GM04503 (cell line): ENCODE measurements around the gene CTCF.

ENCODE experiments used
- DNase-seq: peaks from one replicate; pipeline ENCODE4 v3.0.0-alpha.2; 2012; ENCODE audit warnings: low read depth

CTCF gene

DNA sequence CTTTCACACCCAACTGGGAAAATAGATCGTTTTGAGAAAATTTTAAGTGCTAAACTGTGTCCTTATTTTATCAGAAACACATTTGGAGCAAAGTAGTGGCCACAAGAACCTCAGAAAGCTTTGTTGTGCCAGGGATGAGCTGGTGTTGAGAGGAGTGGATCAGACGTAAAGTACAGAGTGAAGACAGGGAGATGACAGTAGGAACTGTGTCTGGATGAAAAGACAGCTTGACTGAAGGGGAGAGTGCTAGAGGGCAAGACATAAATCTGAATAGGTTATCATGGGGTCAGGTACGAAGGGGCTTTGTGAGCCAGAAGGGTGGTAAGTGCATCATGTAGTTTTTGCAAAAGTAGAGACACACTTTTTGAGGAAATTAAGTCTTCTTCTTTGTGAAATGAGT is 43.3 kb downstream of the CTCF start:
- DNase-seq, result no peak

DNA sequence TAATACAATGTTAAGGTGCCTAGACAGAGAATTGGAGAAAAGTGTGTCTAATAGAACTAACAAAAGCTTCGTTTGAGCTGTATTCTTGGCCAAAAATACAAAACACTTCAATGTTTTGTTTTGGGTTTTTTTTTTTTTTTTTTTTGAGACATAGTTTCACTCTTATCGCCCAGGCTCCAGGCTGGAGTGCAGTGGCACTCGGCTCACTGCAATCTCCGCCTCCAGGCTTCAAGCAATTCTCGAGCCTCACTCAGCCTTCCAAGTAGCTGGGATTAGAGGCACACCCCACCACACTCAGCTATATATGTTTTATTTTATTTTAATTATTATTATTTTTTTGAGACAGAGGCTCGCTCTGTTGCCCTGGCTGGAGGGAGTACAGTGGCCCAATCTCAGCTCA is 44.3 kb downstream of the CTCF start:
- DNase-seq, result no peak

DNA sequence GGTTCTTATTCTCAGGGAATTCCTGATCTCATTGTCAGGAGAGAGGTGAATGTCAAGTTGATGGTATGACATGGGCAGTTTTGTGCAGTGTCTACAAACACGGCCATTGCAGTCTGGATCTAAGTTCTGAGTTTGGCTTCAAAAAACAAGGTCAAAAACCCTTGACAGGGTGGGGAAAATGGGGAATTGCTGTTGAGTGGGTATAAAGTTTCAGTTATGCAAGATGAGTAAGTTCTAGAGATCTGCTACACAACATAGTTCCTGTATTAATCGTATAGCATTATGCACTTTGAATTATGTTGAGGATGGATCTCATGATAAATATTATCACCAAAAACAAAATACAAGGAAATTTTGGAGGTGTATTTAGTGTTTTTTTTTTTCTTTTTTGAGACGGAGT is 46.0 kb downstream of the CTCF start:
- DNase-seq, result no peak

DNA sequence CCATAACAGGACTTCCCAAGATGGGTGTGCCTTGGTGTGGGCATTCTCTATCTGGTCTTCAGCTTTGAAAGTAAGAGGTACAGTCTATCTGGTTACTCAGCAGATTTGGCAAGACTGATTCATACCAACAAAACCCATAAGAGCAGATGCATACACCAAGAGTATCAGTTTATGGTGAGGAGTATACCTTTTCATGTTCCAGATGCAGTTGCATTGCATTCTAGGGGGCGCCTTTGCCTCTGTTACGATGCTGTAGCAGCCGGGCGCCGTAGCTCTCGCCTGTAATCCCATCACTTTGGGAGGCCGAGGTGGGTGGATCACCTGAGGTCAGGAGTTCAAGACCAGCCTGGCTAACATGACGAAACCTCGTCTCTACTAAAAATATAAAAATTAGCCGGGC is 51.5 kb downstream of the CTCF start:
- no peak for DNase-seq

DNA sequence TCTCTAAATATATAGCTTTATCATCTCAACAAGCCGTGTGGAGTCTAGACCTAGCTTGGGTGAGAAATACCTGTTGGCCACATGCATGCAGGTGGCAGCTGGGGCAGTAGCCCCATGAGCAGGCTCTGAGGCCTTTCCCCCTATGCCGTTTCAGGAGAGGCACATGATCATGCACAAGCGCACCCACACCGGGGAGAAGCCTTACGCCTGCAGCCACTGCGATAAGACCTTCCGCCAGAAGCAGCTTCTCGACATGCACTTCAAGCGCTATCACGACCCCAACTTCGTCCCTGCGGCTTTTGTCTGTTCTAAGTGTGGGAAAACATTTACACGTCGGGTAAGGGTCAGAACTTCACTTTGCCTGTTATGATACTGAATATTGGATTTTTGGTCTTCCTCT is 65.9 kb downstream of the CTCF start:
- no peak for DNase-seq

DNA sequence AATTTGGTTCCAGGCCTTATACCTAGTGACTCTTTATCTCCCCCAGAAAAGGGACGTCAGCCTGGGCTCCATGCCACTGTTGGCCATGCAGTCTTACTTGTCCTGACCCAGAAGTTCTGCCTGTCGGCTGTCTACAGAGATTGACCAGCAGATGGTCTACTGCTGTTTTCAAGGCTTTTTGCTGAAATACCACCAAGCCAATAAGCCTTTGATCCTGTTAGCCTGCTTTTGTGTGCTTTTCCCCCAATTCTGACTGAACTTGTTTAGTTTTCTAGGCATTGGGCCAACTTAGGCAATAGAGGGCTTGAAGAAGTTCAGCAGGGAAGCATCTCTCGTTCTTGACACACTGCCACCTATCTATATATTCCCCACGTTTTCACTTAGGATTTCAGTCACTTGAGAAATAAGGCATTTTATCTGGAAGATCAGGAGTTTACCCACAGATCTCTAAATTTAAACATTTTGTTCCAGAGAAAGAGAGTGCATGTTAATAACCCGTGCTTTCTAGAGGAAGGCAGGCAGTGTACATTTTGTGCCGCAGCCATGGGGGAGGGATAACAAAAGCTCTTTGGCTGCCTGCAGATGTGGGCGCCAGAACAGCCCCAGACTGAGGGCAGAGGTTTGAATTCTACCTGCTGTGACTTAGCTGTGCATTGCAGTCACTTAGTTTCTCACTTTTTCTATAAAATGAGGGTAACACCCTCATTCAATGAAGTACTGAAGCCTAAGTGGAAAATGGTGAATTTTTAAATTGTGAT is 70.3 kb downstream of the CTCF start:
- no peak for DNase-seq

DNA sequence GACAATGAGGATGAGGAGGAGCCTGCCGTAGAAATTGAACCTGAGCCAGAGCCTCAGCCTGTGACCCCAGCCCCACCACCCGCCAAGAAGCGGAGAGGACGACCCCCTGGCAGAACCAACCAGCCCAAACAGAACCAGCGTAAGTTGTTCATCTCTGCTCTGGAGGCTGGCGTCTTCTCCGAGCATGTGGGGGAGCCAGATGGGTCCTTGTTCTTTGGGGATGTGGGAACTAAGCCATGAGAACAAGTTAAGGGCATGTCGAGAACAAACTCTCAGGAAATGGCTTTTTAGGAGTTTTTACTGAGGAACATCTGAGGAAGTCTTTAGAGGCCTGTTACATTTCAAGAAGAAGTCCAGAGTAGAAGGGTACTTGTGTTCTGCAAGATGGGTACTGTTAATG is 74.4 kb downstream of the CTCF start:
- DNase-seq, result no peak

DNA sequence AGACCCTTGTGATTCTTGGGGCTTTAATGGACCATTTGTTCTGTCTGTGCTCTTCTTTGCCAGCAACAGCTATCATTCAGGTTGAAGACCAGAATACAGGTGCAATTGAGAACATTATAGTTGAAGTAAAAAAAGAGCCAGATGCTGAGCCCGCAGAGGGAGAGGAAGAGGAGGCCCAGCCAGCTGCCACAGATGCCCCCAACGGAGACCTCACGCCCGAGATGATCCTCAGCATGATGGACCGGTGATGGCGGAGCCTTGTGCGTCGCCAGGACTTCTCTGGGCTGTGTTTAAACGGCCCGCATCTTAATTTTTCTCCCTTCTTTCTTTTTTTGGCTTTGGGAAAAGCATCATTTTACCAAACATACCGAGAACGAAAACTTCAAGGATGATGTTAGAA is 75.3 kb downstream of the CTCF start:
- DNase-seq, result no peak

DNA sequence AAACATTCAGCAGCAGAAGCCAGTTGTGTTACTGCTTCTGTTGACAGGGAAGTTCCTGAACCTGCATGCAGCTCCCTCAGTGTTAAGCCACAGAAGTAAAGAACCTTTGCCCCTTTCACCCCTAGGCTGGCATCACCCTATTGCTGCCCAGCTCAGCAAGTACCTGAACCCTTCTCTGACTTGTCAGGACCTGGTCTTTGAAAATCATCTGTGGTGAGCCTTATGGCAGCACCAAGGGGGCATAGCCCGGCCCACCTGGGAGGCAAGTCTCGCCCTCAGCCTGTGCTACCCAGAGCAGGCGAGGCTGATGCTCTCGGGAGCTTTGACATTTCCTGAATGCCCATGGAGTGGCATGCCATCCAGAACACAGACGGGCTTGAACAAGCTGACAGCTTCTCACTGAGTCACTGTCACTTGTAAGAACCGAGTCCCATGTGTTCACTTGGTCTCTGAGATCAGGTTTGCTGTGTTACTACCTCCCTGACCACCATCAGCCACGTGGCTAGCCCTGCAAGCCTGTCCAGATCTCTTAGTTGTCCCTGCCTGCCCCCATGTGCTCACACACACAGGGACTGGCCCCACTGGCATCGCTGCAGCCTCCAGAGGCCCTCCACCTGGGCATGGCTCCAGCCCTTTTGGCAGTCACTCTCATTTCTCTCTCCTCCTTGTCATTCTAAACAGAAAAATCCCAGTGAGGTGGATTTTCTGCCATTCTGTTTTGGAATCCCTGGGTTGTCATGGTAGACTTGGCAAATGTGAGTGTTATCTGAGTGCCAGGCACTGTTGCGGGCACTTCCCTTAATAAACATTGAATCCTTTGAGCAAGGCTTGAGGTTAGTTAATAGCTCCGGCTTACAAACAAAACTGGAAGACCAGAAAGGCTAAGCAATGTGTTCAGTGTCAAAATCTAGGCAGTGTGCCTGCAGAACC is 79.7 kb downstream of the CTCF start:
- DNase-seq, result no peak

DNA sequence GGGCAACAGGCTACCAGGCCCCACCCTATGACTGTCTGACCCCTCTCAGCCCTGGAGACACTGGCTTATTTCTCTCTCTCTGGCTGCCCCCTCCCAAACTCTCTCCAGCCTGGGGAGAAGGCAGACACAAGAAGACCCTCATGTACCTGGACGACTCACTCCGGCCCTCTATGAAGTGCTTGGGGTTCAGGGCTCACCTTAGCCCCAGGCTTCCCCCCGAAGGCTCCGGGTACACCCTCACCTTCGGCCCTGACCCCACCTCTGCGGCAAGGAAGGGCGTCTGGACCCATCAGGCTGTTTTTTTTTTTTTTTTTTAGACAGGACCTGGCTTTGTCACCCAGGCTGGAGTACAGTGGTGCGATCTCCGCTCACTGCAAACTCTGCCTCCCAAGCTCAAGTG is 81.7 kb downstream of the CTCF start:
- no peak for DNase-seq

DNA sequence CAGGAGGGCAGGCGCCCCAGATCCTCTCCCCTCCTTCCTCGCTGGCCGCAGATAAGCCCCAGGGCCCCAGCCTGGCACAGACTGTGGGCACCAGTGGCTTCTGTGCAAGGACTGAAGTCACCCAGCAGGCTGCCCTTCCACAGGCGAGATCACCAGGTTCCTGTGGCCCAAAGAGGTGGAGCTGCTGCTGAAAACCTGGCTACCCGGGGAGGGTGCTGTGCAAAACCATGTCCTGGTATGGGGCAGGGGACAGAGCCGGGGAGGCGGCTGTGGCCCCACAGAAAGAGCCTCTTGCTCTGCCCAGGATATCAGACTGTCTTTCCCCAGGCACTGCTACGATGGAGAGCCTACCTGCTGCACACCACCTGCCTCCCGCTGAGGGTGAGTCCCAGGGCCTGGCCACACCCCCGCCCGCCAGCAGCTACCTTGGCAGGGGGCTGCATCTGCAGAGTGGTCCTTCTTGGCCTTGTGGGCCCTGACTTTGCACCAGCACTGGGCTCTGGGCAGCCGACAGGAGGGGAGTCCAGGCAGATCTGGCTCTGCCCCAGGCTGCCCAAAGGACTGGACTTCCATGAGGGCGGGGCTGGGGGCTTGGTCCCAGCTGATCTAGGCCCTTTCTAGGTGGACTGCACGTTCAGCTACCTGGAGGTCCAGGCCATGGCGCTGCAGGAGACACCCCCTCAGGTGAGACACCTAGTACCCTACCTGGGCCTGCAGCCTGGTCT is 83.2 kb downstream of the CTCF start:
- DNase-seq, result no peak

DNA sequence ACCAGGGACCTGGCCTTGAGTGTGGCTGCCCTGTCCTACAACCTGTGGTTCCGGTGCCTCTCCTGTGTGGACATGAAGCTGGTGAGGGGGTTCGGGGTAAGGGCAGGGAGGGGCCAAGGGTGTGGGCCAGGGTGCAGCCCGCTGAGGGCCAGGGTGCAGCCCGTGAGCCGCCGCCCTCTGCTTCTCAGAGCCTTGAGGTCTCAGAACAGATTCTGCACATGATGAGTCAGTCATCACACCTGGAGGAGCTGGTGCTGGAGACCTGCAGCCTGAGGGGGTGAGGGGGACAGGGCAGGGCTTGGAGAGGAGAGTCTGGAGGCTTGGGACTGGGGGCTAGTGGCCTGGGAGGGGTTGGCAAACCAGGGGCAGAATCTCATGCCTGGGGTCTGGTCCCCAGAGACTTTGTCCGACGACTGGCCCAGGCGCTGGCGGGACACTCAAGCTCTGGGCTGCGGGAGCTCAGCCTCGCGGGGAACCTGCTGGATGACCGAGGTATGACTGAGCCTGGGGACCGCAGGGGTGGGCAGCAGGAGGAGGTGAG is 84.9 kb downstream of the CTCF start:
- no peak for DNase-seq

DNA sequence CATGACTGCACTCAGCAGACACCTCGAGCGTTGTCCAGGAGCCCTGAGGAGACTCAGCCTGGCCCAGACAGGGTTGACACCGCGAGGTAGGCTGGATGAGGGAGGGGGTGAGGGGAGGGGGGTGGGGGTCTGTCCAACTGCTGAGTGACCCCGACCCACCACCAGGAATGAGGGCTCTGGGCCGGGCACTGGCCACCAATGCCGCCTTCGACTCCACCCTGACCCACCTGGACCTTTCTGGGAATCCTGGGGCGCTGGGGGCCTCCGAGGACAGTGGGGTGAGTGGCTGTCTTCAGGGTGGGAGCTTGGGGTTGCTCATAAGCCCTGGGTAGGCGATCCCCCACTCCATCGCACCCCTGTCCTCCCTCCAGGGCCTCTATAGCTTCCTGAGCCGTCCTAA is 85.4 kb downstream of the CTCF start:
- no peak for DNase-seq

DNA sequence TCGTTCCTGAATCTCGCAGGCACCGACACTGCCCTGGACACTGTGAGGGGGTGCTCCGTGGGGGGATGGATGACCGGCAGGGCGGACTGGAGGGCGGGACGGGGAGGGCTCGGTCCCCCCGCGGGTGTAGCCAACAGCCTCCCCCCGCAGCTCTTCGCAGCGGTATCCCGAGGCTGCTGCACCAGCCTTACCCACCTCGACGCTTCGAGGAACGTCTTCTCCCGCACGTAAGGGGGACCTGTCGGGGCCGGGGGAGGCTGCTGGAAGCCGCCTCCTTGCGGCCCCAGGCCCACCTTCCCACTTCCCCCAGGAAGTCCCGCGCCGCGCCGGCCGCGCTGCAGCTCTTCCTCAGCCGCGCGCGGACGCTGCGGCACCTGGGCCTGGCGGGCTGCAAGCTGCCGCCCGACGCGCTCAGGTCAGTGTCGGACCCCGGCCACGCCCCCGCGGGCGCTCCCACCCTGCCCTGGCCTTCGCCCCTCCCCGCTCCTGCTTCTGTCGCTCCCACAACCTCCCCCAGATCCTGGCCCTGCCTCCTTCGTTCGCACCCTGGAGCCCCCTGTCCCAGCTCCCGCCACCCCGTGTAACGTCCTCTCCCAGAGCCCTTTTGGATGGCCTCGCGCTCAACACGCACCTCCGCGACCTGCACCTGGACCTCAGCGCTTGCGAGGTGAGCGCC is 85.9 kb downstream of the CTCF start:
- no peak for DNase-seq

DNA sequence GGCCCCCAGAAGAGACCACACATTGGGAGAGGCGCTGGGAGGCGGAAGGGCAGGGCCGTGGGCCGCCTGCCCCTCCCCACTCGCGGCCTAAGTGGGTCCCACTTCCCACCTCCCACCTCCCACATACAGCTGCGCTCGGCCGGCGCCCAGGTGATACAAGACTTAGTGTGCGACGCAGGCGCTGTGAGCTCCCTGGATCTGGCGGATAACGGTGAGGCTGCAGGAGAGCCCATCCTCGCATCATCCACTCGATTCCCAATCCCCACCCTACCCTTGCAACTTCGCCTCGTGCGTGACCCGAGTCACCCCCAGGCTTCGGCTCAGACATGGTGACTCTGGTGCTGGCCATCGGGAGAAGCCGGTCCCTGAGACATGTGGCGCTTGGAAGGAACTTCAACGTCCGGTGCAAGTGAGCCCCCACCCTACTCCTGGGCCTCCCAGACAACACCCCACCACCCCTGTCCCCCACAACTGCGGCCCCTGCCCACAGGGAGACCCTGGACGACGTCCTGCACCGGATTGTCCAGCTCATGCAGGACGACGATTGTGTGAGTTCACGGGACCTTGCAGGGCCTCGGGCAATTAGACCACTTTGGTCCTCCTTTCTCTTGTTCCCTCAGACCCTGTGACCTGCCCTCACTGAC is 86.6 kb downstream of the CTCF start:
- DNase-seq, result no peak

DNA sequence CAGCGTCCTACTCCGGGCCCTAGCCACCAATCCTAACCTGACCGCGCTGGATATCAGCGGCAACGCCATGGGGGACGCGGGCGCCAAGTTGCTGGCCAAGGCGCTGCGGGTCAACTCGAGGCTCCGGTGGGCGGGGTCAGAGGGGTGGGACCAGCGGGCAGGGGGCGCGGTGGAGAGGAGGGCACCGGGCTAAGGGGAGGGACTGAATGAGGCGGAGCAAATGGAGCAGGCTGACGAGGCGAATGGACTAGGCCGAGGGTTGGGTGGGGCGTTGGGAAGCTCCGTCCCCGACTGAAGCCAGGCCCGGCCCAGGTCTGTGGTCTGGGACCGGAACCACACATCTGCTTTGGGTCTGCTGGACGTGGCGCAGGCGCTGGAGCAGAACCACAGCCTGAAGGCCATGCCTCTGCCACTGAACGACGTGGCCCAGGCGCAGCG is 87.2 kb downstream of the CTCF start:
- no peak for DNase-seq

DNA sequence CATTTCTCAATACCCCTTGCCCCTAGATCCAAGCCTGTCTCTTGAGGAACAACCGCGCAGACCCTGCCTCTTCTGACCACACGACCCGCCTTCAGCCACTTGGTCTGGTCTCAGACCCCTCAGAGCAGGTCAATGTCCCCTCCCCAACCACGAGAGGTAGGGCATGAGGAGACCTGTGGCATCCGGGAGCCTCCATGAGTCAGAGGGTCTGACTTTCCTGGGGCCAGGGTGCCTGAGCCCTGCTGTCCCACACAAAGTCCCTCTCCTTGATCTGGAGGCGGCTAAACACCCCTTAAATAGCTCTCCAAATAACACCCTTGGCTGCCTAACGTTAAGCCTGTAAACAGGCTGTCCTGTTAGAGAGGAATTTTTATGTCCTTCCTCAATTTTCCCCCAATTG is 87.7 kb downstream of the CTCF start:
- DNase-seq, result no peak

DNA sequence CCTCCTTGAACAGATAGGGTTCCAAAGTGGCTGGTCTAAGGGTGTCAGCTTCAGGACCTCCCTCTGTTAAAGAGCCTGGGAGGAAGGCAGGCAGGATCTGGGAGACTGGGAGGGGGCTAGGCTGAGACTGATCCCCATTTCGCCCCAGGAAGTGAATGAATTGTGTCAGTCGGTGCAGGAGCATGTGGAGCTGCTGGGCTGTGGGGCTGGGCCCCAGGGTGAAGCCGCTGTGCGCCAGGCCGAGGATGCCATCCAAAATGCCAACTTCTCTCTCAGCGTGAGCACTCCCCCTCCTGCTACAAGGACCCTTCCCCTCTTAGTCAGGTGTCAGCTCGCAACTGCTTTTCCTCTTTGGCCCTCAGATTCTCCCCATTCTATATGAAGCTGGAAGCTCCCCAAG is 88.7 kb downstream of the CTCF start:
- DNase-seq, result no peak

DNA sequence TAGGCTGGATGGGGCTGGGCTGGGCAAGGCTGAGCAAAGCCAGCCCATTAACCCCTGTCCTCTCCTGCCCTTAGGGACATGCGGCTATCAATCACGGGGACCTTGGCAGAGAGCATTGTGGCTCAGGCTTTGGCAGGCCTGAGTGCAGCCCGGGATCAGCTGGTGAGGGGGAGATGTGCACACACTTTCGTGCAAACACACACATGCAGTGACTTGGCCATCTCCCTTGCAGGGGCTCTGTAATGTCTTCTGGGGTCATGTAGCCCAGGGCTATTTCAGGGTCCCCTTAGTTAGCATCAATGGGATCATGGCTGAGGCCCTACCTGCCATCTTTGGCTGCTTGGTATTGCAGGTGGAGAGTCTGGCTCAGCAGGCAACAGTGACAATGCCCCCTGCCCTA is 89.5 kb downstream of the CTCF start:
- no peak for DNase-seq

DNA sequence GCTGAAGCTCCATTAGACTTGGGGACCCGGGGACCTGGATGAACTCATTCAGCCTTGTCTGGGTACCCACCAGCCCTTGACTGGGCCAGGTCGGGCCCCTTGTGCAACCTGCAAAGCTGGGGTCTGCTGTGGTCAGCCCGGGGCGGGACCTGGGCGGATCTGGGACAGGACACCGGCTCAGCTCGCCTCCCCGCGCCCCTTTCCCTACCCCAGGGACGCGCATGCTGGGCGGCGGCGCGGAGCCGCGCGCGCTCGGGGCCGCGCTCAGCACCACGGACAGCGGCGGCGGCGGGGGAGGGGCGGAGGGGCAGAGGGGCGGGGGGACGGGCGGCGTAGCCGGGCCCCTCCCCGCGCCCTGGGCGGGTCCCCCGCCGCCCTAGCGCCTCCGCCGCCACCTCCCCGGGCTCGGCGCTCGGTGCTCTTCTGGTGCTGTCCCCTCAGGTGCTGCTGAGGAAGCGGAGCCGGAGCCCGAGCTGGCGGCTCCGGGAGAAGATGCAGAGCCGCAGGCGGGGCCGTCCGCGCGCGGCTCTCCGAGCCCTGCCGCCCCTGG is 90.3 kb downstream of the CTCF start:
- DNase-seq, result no peak

DNA sequence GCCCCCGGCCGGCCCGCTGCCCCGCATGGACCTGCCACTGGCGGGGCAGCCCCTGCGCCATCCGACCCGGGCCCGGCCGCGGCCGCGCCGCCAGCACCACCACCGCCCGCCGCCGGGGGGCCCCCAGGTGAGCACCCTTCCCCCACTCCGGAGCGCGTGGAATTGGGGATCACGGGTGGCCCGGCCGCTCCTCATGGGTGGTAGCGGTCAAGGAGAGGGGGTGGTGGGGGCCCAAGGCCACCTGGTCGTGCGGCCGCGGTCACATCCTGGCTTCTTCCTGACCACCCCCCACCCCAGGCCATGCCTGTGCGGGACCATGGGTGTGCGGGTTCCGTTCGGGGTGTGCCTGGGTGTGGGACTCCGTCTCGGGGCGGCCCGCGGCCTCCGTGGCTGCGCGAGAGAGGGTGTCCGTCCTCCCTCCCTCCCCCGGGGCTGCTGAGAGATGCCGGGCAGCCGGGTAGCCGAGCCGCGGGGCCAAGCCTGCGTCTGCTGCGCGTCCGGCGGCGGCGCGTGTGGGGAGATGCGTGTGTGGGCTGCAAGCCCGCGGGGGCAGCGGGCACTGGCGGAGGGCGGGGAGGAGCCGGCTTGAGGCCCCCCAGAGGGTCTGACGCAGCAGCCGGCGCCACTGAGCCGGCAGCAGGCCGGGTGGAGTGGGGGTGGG is 90.9 kb downstream of the CTCF start:
- no peak for DNase-seq
